ENCODE measurements around the gene BTG1.

DNA sequence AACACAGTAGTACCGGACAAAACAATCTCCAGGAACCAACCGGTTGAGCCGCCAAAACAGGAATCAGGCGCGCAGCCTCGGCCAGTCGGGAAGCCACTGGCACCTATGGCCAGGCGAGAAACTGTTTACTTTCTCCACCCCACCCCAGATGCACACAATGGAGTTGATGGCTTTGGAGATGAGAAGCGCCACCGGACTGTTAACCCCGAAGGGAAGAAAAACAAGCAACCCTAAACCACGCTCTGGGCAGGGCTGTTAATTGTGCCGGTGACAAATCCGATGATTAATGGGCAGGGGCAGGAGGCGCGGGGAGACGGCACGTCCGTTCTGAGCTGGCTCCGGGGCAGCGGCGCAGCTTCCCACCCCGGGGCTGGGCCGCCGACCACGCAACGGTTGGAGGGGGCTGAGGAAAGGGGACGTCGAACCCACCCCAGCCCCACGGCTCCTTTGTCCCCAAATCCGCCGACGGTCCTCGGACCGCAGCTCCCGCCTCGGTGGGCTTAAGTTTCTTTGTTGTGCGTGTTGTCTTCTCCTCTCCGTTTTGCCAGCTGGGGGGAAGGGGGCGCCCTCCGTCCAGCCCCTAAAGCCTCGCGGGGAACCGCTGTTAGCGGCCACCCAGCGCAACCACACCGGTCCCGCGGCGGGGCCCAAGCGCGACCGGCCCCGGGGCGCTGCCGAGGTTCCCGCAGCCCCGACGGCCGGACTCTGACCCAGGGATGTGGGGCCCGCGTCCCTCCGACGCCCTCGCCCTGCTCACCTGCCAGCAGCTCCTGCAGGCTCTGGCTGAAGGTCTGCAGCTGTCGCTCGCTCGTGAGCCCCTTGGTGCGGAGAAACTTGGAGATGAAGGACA lies 790 bp downstream of the BTG1 start:
- TF ChIP-seq, protein P1, sequence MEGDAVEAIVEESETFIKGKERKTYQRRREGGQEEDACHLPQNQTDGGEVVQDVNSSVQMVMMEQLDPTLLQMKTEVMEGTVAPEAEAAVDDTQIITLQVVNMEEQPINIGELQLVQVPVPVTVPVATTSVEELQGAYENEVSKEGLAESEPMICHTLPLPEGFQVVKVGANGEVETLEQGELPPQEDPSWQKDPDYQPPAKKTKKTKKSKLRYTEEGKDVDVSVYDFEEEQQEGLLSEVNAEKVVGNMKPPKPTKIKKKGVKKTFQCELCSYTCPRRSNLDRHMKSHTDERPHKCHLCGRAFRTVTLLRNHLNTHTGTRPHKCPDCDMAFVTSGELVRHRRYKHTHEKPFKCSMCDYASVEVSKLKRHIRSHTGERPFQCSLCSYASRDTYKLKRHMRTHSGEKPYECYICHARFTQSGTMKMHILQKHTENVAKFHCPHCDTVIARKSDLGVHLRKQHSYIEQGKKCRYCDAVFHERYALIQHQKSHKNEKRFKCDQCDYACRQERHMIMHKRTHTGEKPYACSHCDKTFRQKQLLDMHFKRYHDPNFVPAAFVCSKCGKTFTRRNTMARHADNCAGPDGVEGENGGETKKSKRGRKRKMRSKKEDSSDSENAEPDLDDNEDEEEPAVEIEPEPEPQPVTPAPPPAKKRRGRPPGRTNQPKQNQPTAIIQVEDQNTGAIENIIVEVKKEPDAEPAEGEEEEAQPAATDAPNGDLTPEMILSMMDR (IDR thresholded peaks at IDR 0.05; ENCODE audit: low read length): peak; percentile 38; the same call in 1 of the 2 replicates
- TF ChIP-seq EZH2 (IDR thresholded peaks at IDR 0.05; ENCODE audit: borderline replicate concordance, low read length): no peak
